ENCODE results near the gene GPR62.

DNA sequence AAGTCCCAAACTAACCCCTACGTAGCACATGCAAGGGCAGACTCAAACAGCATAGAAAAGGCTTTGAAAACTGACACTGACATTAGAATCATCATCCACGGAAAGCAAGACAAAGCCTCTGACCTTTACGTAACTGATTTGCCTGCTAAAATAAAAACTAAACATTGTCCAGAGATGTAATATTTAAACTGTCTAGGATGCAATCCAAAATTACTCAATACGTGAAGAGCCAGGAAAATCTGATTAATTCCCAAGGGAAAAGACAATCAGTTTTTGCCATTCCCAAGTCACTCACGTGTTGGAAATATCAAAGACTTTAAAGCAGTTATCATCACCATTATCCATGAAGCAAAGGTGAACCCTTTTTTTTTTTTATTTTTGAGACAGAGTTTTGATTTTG, 38.8 kb upstream of the GPR62 start:
- TF ChIP-seq, protein P1, sequence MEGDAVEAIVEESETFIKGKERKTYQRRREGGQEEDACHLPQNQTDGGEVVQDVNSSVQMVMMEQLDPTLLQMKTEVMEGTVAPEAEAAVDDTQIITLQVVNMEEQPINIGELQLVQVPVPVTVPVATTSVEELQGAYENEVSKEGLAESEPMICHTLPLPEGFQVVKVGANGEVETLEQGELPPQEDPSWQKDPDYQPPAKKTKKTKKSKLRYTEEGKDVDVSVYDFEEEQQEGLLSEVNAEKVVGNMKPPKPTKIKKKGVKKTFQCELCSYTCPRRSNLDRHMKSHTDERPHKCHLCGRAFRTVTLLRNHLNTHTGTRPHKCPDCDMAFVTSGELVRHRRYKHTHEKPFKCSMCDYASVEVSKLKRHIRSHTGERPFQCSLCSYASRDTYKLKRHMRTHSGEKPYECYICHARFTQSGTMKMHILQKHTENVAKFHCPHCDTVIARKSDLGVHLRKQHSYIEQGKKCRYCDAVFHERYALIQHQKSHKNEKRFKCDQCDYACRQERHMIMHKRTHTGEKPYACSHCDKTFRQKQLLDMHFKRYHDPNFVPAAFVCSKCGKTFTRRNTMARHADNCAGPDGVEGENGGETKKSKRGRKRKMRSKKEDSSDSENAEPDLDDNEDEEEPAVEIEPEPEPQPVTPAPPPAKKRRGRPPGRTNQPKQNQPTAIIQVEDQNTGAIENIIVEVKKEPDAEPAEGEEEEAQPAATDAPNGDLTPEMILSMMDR (IDR thresholded peaks at IDR 0.05), result no peak
- no peak for TF ChIP-seq POLR2A (IDR thresholded peaks at IDR 0.05)
